Panc1 (cell line): ENCODE results near the gene CYB5D1. TPM values are rescaled to one million over a fixed set of nuclear protein-coding genes. Genes with fewer than 3 reads are reported as not detected.

Experiments
- ATAC-seq: fragments of 200-7000 bp; cut with Tn5 transposase; 2 replicates; pipeline ENCODE4 v1.9.1; 2020; ENCODE audit warnings: mild to moderate bottlenecking, moderate library complexity
- Bru-seq: library from RNA; stranded (reverse); fragments of 400-500 nt; gene quantifications from one replicate; lab custom pipeline; 2021; lab: Mats Ljungman, UMichigan
- BruChase-seq, 2 experiments: library from RNA; stranded (reverse); fragments of 400-500 nt; gene quantifications; one replicate each; lab custom pipeline; 2021; lab: Mats Ljungman, UMichigan
- BruUV-seq: library from RNA; stranded (reverse); fragments of 400-500 nt; replicated peaks from 2 replicates; lab custom pipeline; 2021; lab: Mats Ljungman, UMichigan
- CTCF ChIA-PET: fragments of 300-600 bp; sonication (Branson Sonifier 250); formaldehyde crosslinking; loops from one replicate; lab custom pipeline; 2022; ENCODE audit warnings: antibody characterized with exemption; lab: Charles Lee
- POLR2A ChIA-PET: fragments of 300-600 bp; sonication (Branson Sonifier 250); formaldehyde crosslinking; loops from one replicate; lab custom pipeline; 2022; ENCODE audit warnings: antibody characterized with exemption; lab: Charles Lee
- DNase-seq: peaks from one replicate; pipeline ENCODE4 v3.0.0-alpha.2; 2010; ENCODE audit warnings: low read depth, low spot score
- H3K27ac ChIP-seq: 2 replicates; pipeline ENCODE4 v1.5.1; 2011; ENCODE audit warnings: mild to moderate bottlenecking, low read length, inconsistent platforms
- H3K27me3 ChIP-seq: fragments of 200-500 bp; sonication (Bioruptor generic); 2 replicates; pipeline ENCODE4 v1.6.0; 2014; ENCODE audit warnings: low read length, inconsistent platforms; ENCODE audit not compliant: control insufficient read depth, insufficient read depth
- H3K36me3 ChIP-seq: fragments of 200-500 bp; sonication (Bioruptor generic); 2 replicates; pipeline ENCODE4 v1.5.1; 2014; ENCODE audit warnings: inconsistent platforms, mild to moderate bottlenecking, low read length, moderate library complexity; ENCODE audit not compliant: control insufficient read depth, insufficient read depth
- H3K4me1 ChIP-seq: 2 replicates; pipeline ENCODE4 v1.5.1; 2011; ENCODE audit warnings: inconsistent platforms, mild to moderate bottlenecking, low read length, moderate library complexity; ENCODE audit not compliant: control insufficient read depth, insufficient read depth
- H3K4me3 ChIP-seq, 2 experiments: 2 replicates each; pipeline ENCODE4 v1.5.1; 2011 to 2012; ENCODE audit warnings: low read depth in 2 of 2, low read length in 2 of 2, mild to moderate bottlenecking in 2 of 2, inconsistent platforms in 1 of 2, moderate library complexity in 1 of 2
- H3K9me3 ChIP-seq: fragments of 200-500 bp; sonication (Bioruptor generic); 2 replicates; pipeline ENCODE4 v1.5.1; 2014; ENCODE audit warnings: low read depth, mild to moderate bottlenecking, inconsistent platforms, low read length, moderate library complexity; ENCODE audit not compliant: control insufficient read depth, insufficient read depth
- CTCF ChIP-seq: fragments of 450-650 bp; IDR thresholded peaks from 2 replicates; pipeline ENCODE4 v1.5.1; 2017; ENCODE audit warnings: mild to moderate bottlenecking
- POLR2AphosphoS5 ChIP-seq: IDR thresholded peaks from 2 replicates; pipeline ENCODE4 v1.6.1; 2012; ENCODE audit warnings: mild to moderate bottlenecking, low read depth, low read length, moderate library complexity
- REST ChIP-seq, 2 experiments: IDR thresholded peaks; 2 replicates each; pipeline ENCODE4 v1.6.1; 2011 to 2012; ENCODE audit warnings: low read depth in 2 of 2, control low read depth in 1 of 2, low read length in 1 of 2, mild to moderate bottlenecking in 1 of 2, moderate library complexity in 1 of 2; ENCODE audit not compliant: insufficient read depth in 1 of 2
- SIN3A ChIP-seq: IDR thresholded peaks from 2 replicates; pipeline ENCODE4 v1.6.1; 2012; ENCODE audit warnings: low read depth, mild to moderate bottlenecking, low read length, moderate library complexity, borderline replicate concordance; ENCODE audit not compliant: insufficient read depth
- TCF7L2 ChIP-seq: IDR thresholded peaks from 2 replicates; pipeline ENCODE4 v1.6.1; 2011; ENCODE audit warnings: mild to moderate bottlenecking, low read depth, low read length, inconsistent platforms
- in situ Hi-C: cut with HindIII; loops from 2 replicates; pipeline ENCODE4 v1.10.0; 2016; ENCODE audit warnings: low sequenced_read_pairs, low pct_unique_long_range_greater_than_20kb
- intact Hi-C: fragments of 100-400 bp; cut with micrococcal nuclease; formaldehyde crosslinking; loops from one replicate; pipeline ENCODE4 v1.10.0; 2022; ENCODE audit not compliant: unreplicated experiment
- long read RNA-seq: library from polyadenylated mRNA; unstranded; transcript quantifications from one replicate; pipeline ENCODE4 v2.0.0, GENCODE V29; 2021; ENCODE audit not compliant: unreplicated experiment
- polyA plus RNA-seq: library from polyadenylated mRNA; unstranded; fragments of >200 nt; gene quantifications from one replicate; pipeline ENCODE4 v1.2.1, GENCODE V29; 2012; ENCODE audit warnings: missing spikeins; ENCODE audit not compliant: insufficient read length
- total RNA-seq: library from RNA; stranded (reverse); gene quantifications from one replicate; pipeline ENCODE4 v1.2.1, GENCODE V29; 2021; ENCODE audit not compliant: unreplicated experiment

The CYB5D1 gene
- 8.6 TPM for total RNA-seq
- polyA plus RNA-seq = 9.2 TPM
- Bru-seq, nascent RNA = percentile 56 among the genes with signal in this experiment
- BruChase-seq, experiment 1, labeled RNA remaining after a 2-hour chase = percentile 86 among the genes with signal in this experiment
- percentile 85 among the genes with signal in this experiment for BruChase-seq, experiment 2, labeled RNA remaining after a 6-hour chase
- long read RNA-seq, transcript CYB5D1-201 (4 exons, 3,509 nt) = major isoform, 5 of 6 reads
- long read RNA-seq, partial matches to known transcripts = 1 of 6 reads
- long read RNA-seq, other reads (novel, unspliced or antisense) = 0 of 6 reads

- Histone ChIP-seq H3K4me1 (peaks cover 9% of the 10 kb centered on the region; the same call in 1 of the 2 replicates), H3K9me3 (no peaks in the 10 kb centered on the region), H3K27ac (peak within 1 kb of the TSS; percentile 97), H3K36me3 (peaks cover 5% of the 10 kb centered on the region), H3K4me3 (peak within 1 kb of the TSS; percentile 74 to 79), H3K27me3 (no peaks in the 10 kb centered on the region)
- POLR2A ChIA-PET = interaction anchor here (0.6 to 0.8 kb wide), 3 partner anchors 12 to 169 kb away, joined by 3 to 7 read pairs (median 4); partner anchors contain the start of gene KDM6B
- DNase-seq = peak; percentile 98
- intact Hi-C loops = loop anchor here (10.0 kb wide), 1 partner anchor 113 kb away; no protein-coding TSS in a partner anchor
- CTCF ChIA-PET = interaction anchor here (0.6 to 1.0 kb wide), 2 partner anchors 23 to 230 kb away, joined by 4 to 6 read pairs; no protein-coding TSS in a partner anchor
- BruUV-seq = no TSS peak
- ATAC-seq = peak; percentile 69
- in situ Hi-C loops = no loop called here
- TF ChIP-seq TCF7L2 (no peak), CTCF (no peak), POLR2AphosphoS5 (peak; percentile 48; the same call in 1 of the 2 replicates), SIN3A (peak; percentile 71; the same call in 1 of the 2 replicates), REST (IDR thresholded peaks at IDR 0.05; ENCODE audit: insufficient read depth in 1 of 2, low read depth in 2 of 2, low read length in 1 of 2) (no peak)
Measured at GRCh38 chr17:7857713-7858521, at the start of gene CYB5D1. TSS of gene CYB5D1 (plus strand) at chr17:7858003. CDS start at chr17:7858135, 132 bp downstream.

- no TSS peak for BruUV-seq
- Histone ChIP-seq H3K27me3 (no peaks in the 10 kb centered on the region), H3K27ac (no peak overlapping the region), H3K4me1 (no peaks in the 10 kb centered on the region), H3K36me3 (no peaks in the 10 kb centered on the region), H3K4me3 (no peak overlapping the region), H3K9me3 (no peaks in the 10 kb centered on the region)
- in situ Hi-C loops = no loop called here
- DNase-seq (no peak), ATAC-seq (no peak)
- POLR2A ChIA-PET = no interaction called here
- CTCF ChIA-PET = no interaction called here
- TF ChIP-seq TCF7L2 (no peak), POLR2AphosphoS5 (no peak), REST (IDR thresholded peaks at IDR 0.05; ENCODE audit: insufficient read depth in 1 of 2, low read depth in 2 of 2, low read length in 1 of 2) (no peak), CTCF (no peak), SIN3A (no peak)
- intact Hi-C loops = no loop called here
Measured at GRCh38 chr17:7809086-7809790, 48.6 kb upstream of the CYB5D1 start.
